ENCODE results near the gene KLRG1. TPM values are rescaled to one million over a fixed set of nuclear protein-coding genes. Genes with fewer than 3 reads are reported as not detected.

KLRG1 gene
- total and polyA plus RNA-seq, 2 of the 4 experiments (the other 2 are of a cell fraction): 0.36 to 0.54 TPM

DNA sequence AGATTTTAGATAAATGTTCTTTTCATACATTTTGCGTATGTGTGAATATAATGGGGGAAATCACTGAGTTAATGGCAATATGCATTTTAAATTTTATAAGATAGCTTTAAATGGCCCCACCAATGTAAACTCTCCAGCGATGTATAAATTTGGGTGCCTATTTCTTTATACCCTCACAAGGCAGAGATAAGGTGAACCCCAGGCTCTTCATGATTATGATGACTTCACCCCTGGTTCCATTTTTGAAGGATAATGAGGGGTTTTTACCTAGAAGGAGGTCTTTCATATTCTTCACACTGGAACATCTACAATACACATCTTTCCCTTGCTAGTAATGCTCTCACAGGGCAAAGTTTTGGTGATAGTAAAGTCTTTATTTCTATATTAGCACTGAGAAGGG, 35.2 kb downstream of the KLRG1 start:
- Histone ChIP-seq H3K9me3 (ENCODE audit: control insufficient read depth, insufficient read depth, low read length) (no peaks in the 10 kb centered on the region), H2AK9ac (replicated peaks; ENCODE audit: low read depth, low read length, poor library complexity) (no peak overlapping the region), H3K79me1 (ENCODE audit: low read depth in 1 of 2, low read length in 2 of 2) (no peaks in the 10 kb centered on the region), H2BK20ac (ENCODE audit: low read depth, low read length) (no peak overlapping the region), H3K4me3 (ENCODE audit: insufficient read depth, low read depth, low read length) (no peak overlapping the region), H3K56ac (ENCODE audit: extremely low read depth, insufficient read depth, low read length) (no peak overlapping the region), H4K5ac (ENCODE audit: low read depth, low read length) (no peak overlapping the region), H3K27me3 (ENCODE audit: control insufficient read depth, insufficient read depth, low read length) (no peaks in the 10 kb centered on the region), H4K20me1 (ENCODE audit: insufficient read depth, low read length) (no peaks in the 10 kb centered on the region), H3K4me2 (ENCODE audit: low read depth, low read length) (no peak overlapping the region), H3K23ac (ENCODE audit: low read depth, low read length) (no peak overlapping the region), H3K18ac (ENCODE audit: low read depth, low read length) (no peak overlapping the region), H3K9me1 (ENCODE audit: insufficient read depth, low read length) (no peaks in the 10 kb centered on the region), H3K9ac (ENCODE audit: low read depth, low read length) (no peak overlapping the region), H2BK5ac (ENCODE audit: low read depth, low read length, poor library complexity, severe bottlenecking) (no peak overlapping the region), H3K4ac (ENCODE audit: low read depth, low read length) (no peak overlapping the region), H3K36me3 (ENCODE audit: control insufficient read depth, insufficient read depth, low read length) (no peaks in the 10 kb centered on the region), H3K14ac (replicated peaks; ENCODE audit: low read depth, low read length) (no peak overlapping the region), H2AK5ac (ENCODE audit: low read depth, low read length) (no peak overlapping the region), H3K27ac (ENCODE audit: insufficient read depth, low read length) (no peak overlapping the region), H4K91ac (ENCODE audit: insufficient read depth, low read depth, low read length) (no peak overlapping the region), H4K8ac (ENCODE audit: low read depth in 2 of 2, low read length in 2 of 2) (no peak overlapping the region), H2BK120ac (ENCODE audit: low read depth, low read length) (no peak overlapping the region), H2BK15ac (ENCODE audit: low read depth, low read length) (no peak overlapping the region), H2AFZ (replicated peaks; ENCODE audit: low read length, poor library complexity) (no peak overlapping the region), H3K4me1 (ENCODE audit: control insufficient read depth, insufficient read depth, low read length) (no peaks in the 10 kb centered on the region)
- BruUV-seq (replicated peaks): no TSS peak
- no CpG with 5 or more reads among the region's 2 CpGs for WGBS, 2 experiments (ENCODE audit: extremely low coverage in 2 of 2, insufficient read length in 1 of 2)
- DNase-seq: no peak
- intact Hi-C loops (cut with micrococcal nuclease): no loop called here
- no peak for ATAC-seq (ENCODE audit: low read depth)
- ChIA-PET CTCF (interaction anchor here (0.6 kb wide), 1 partner anchor 10 kb away, joined by 3 read pairs; no protein-coding TSS in a partner anchor), POLR2A (ENCODE audit: unreplicated experiment) (no interaction called here)
- no peak for TF ChIP-seq RCOR1 (IDR thresholded peaks at IDR 0.05; ENCODE audit: insufficient replicate concordance, low read length)
- TF ChIP-seq RFX5 (IDR thresholded peaks at IDR 0.05; ENCODE audit: low read depth, low read length): no peak
- TF ChIP-seq, protein P1, sequence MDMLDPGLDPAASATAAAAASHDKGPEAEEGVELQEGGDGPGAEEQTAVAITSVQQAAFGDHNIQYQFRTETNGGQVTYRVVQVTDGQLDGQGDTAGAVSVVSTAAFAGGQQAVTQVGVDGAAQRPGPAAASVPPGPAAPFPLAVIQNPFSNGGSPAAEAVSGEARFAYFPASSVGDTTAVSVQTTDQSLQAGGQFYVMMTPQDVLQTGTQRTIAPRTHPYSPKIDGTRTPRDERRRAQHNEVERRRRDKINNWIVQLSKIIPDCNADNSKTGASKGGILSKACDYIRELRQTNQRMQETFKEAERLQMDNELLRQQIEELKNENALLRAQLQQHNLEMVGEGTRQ (IDR thresholded peaks at IDR 0.05; ENCODE audit: low read depth, low read length): no peak
- TF ChIP-seq MAZ (IDR thresholded peaks at IDR 0.05; ENCODE audit: borderline replicate concordance, low read depth, low read length): no peak
- in situ Hi-C loops (cut with MboI; ENCODE audit: low sequenced_read_pairs): no loop called here
- dilution Hi-C loops (cut with HindIII; ENCODE audit: low sequenced_read_pairs, unreplicated experiment): no loop called here

All from IMR-90 (cell line).